ENCODE data around the gene RAPGEF1.

- TF ChIP-seq POLR2A (IDR thresholded peaks at IDR 0.05; ENCODE audit: low read length): no peak
- TF ChIP-seq GATA1 (IDR thresholded peaks at IDR 0.05; ENCODE audit: low read depth, low read length): no peak
Measured at GRCh38 chr9:131577005-131578000, 162.6 kb downstream of the RAPGEF1 start.
